DOHH2 (cell line): ENCODE measurements around the gene MS4A15.

Source experiments
- H3F3A ChIP-seq: fragments of 200-600 bp; sonication (generic), shearing (Covaris generic); 2 replicates; pipeline ENCODE4 v1.6.0; 2016; ENCODE audit warnings: antibody characterized with exemption, mild to moderate bottlenecking; ENCODE audit not compliant: control insufficient read depth, insufficient read depth
- H3K27ac ChIP-seq: fragments of 200-600 bp; sonication (generic); 2 replicates; pipeline ENCODE4 v1.5.1; 2014; ENCODE audit warnings: low read depth, mild to moderate bottlenecking, low read length, moderate library complexity
- H3K27me3 ChIP-seq: fragments of 200-600 bp; sonication (generic); 2 replicates; pipeline ENCODE4 v1.6.1; 2014; ENCODE audit warnings: mild to moderate bottlenecking, low read length, mixed read lengths; ENCODE audit not compliant: control insufficient read depth
- H3K36me3 ChIP-seq: fragments of 200-600 bp; sonication (generic); 2 replicates; pipeline ENCODE4 v1.6.1; 2014; ENCODE audit warnings: mild to moderate bottlenecking, low read length, moderate library complexity, mixed read lengths; ENCODE audit not compliant: control insufficient read depth
- H3K4me1 ChIP-seq: fragments of 200-600 bp; sonication (generic); 2 replicates; pipeline ENCODE4 v1.6.1; 2014; ENCODE audit warnings: mild to moderate bottlenecking, low read length, mixed read lengths; ENCODE audit not compliant: control insufficient read depth
- H3K4me2 ChIP-seq: fragments of 200-600 bp; sonication (generic); 2 replicates; pipeline ENCODE4 v1.6.0; 2014; ENCODE audit warnings: mild to moderate bottlenecking, low read length, moderate library complexity
- H3K4me3 ChIP-seq: fragments of 200-600 bp; sonication (generic); 2 replicates; pipeline ENCODE4 v1.5.1; 2014; ENCODE audit warnings: mild to moderate bottlenecking, low read length, mixed read lengths
- H3K79me2 ChIP-seq: fragments of 200-600 bp; sonication (generic); 2 replicates; pipeline ENCODE4 v1.6.1; 2014; ENCODE audit warnings: mild to moderate bottlenecking, low read length, mixed read lengths; ENCODE audit not compliant: control insufficient read depth
- H3K9me2 ChIP-seq: fragments of 200-600 bp; sonication (generic); replicated peaks from 2 replicates; pipeline ENCODE4 v1.6.1; 2014; ENCODE audit warnings: mild to moderate bottlenecking, low read length, mixed read lengths; ENCODE audit not compliant: control insufficient read depth
- H3K9me3 ChIP-seq: fragments of 200-600 bp; sonication (generic); 2 replicates; pipeline ENCODE4 v1.6.1; 2014; ENCODE audit warnings: antibody characterized with exemption, low read length, mixed read lengths; ENCODE audit not compliant: control insufficient read depth, insufficient read depth
- H4K20me1 ChIP-seq: fragments of 200-600 bp; sonication (generic); 2 replicates; pipeline ENCODE4 v1.6.0; 2014; ENCODE audit warnings: low read depth, mild to moderate bottlenecking, antibody characterized with exemption, low read length, moderate library complexity; ENCODE audit not compliant: control insufficient read depth, insufficient read depth
- CTCF ChIP-seq: fragments of 200-600 bp; sonication (generic); IDR thresholded peaks from one replicate; pipeline ENCODE4 v1.5.1; 2014; ENCODE audit warnings: antibody characterized with exemption, mild to moderate bottlenecking, low read depth, low read length; ENCODE audit not compliant: poor library complexity, severe bottlenecking
- EZH2phosphoT487 ChIP-seq: fragments of 200-600 bp; sonication (generic); IDR thresholded peaks from 2 replicates; pipeline ENCODE4 v1.6.1; 2017; ENCODE audit warnings: borderline replicate concordance, mild to moderate bottlenecking, antibody characterized with exemption, low read length, moderate library complexity, mixed read lengths

MS4A15 gene

GRCh38 chr11:60792521-60792920, 35.9 kb downstream of the MS4A15 start:
- H3K4me1 ChIP-seq = no peaks in the 10 kb centered on the region
- TF ChIP-seq CTCF (no peak), EZH2phosphoT487 (no peak)
- no peaks in the 10 kb centered on the region for H3K27me3 ChIP-seq

DNA sequence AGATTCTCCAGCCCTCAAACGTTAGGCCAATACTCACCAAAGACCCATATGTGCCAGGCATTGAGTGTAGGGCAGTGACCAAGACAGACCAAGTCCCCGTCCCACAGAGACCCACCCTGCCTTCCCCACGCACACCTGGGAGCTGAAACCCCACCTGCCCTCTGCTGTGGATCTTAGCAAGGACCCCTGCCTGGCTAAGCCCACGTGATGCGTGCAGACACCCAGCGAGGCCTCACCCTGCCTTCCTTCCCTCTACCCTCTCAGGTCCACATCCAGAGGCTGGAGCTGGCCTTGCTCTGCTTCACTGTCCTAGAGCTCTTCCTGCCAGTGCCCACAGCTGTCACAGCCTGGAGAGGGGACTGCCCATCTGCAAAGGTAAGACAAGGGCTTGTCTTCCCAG, 38.6 kb downstream of the MS4A15 start:
- H3K4me1 ChIP-seq = no peaks in the 10 kb centered on the region
- H3K27ac ChIP-seq = no peak overlapping the region
- H3K9me2 ChIP-seq = no peaks in the 10 kb centered on the region
- H3K79me2 ChIP-seq = no peaks in the 10 kb centered on the region
- TF ChIP-seq CTCF (no peak), EZH2phosphoT487 (no peak)
- H3K27me3 ChIP-seq = peaks cover 5% of the 10 kb centered on the region; the same call in 1 of the 2 replicates
- no peak overlapping the region for H3K4me2 ChIP-seq
- no peaks in the 10 kb centered on the region; the same call in 1 of the 2 replicates for H3K9me3 ChIP-seq
- no peaks in the 10 kb centered on the region for H4K20me1 ChIP-seq
- H3K4me3 ChIP-seq = no peak overlapping the region
- H3K36me3 ChIP-seq = no peaks in the 10 kb centered on the region
- H3F3A ChIP-seq = no peaks in the 10 kb centered on the region

More at GRCh38 chr11:60792521-60792920, 35.9 kb downstream of the MS4A15 start:
- no peak overlapping the region for H3K4me3 ChIP-seq
- H3K9me2 ChIP-seq = no peaks in the 10 kb centered on the region
- no peaks in the 10 kb centered on the region; the same call in 1 of the 2 replicates for H3K9me3 ChIP-seq
- H4K20me1 ChIP-seq = no peaks in the 10 kb centered on the region
- no peaks in the 10 kb centered on the region for H3K36me3 ChIP-seq
- no peak overlapping the region for H3K27ac ChIP-seq
- H3K79me2 ChIP-seq = no peaks in the 10 kb centered on the region
- H3K4me2 ChIP-seq = no peak overlapping the region
- H3F3A ChIP-seq = no peaks in the 10 kb centered on the region

DNA sequence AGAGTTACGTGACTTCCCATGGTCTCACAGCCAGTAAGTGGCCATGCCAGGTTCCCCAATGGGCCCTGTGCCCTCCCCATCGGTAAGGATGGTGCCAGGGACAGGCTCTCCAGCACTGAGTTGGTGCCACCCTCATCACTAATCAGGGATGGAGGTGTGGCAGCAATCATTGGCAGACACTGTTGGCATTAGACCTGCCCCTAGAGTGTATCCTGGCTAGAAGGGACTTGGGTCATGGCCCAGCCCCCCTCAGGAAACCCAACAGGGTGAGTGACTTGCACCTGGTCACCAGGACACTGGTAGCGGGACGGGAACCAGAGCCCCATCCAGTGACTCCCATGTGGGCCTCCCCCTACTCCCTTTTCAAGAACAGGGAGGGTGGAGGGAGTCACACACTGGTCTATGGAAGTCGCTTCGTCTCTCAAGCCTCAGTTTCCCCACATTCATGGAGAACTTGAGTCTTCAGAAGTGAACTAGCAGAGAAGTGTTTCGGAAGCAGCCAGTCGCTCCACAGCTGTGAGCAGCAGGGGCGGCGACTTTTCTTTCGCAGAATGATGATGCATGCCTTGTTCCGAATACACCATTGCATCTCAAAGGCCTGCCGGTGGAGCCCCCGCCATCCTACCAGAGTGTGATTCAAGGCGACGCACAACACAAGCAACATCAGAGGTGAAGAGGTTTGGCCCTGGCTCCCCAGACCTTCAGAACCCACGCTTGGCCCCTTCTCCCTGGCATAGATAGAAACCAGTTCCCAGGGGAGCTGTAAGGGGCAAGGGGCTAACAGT, 41.4 kb downstream of the MS4A15 start:
- no peaks in the 10 kb centered on the region for H3K9me3 ChIP-seq
- no peak overlapping the region for H3K4me2 ChIP-seq
- no peak for TF ChIP-seq EZH2phosphoT487
- no peak for TF ChIP-seq CTCF
- H3K4me1 ChIP-seq = no peaks in the 10 kb centered on the region
- peaks cover 5% of the 10 kb centered on the region; the same call in 1 of the 2 replicates for H3K27me3 ChIP-seq
- H3K4me3 ChIP-seq = no peak overlapping the region
- H3K79me2 ChIP-seq = no peaks in the 10 kb centered on the region
- H3K27ac ChIP-seq = no peak overlapping the region
- no peaks in the 10 kb centered on the region for H3F3A ChIP-seq
- H3K9me2 ChIP-seq = no peaks in the 10 kb centered on the region
- H3K36me3 ChIP-seq = no peaks in the 10 kb centered on the region
- H4K20me1 ChIP-seq = no peaks in the 10 kb centered on the region
